Keratinocyte (primary cell): Measurements from ENCODE around the gene BAZ2B.

Experiments used
- EZH2 ChIP-seq: IDR thresholded peaks from one replicate; pipeline ENCODE4 v1.6.1; 2012; ENCODE audit warnings: inconsistent platforms, mild to moderate bottlenecking, low read length, moderate library complexity
- TF ChIP-seq, protein P1 (sequence below), 3 experiments: IDR thresholded peaks in 1 of 3; conservative IDR thresholded peaks in 1 of 3; optimal IDR thresholded peaks in 1 of 3; 2 replicates in 2 of 3; 3 replicates in 1 of 3; pipeline versions ENCODE3 to v1.5.1; 2011; ENCODE audit warnings: low read length in 3 of 3, mild to moderate bottlenecking in 3 of 3, moderate library complexity in 2 of 3, control low read depth in 1 of 3, inconsistent platforms in 1 of 3; ENCODE audit not compliant: insufficient read depth in 2 of 3; ENCODE audit errors: extremely low read depth in 1 of 3

DNA sequence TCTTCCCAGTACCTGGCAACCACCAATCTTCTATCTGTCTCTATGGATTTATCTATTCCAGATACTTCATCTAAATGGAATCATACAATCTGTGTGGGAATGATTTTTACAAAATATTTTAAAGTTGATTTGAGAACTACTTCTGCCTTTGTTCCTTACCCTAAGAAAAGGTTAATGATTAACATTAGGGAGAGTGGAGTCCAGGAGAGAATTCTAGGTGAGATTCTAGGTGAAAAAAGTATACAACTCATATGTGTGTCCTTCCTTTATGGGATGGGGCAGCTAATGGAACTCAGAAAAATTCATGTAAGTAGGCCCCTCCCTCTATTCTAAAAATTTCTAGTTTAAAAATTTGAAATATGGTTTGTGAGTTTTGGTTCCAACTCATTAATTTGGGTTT is 293.9 kb downstream of the BAZ2B start:
- TF ChIP-seq, protein P1, sequence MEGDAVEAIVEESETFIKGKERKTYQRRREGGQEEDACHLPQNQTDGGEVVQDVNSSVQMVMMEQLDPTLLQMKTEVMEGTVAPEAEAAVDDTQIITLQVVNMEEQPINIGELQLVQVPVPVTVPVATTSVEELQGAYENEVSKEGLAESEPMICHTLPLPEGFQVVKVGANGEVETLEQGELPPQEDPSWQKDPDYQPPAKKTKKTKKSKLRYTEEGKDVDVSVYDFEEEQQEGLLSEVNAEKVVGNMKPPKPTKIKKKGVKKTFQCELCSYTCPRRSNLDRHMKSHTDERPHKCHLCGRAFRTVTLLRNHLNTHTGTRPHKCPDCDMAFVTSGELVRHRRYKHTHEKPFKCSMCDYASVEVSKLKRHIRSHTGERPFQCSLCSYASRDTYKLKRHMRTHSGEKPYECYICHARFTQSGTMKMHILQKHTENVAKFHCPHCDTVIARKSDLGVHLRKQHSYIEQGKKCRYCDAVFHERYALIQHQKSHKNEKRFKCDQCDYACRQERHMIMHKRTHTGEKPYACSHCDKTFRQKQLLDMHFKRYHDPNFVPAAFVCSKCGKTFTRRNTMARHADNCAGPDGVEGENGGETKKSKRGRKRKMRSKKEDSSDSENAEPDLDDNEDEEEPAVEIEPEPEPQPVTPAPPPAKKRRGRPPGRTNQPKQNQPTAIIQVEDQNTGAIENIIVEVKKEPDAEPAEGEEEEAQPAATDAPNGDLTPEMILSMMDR (optimal IDR thresholded peaks at IDR 0.05 in 1 of 3, IDR thresholded peaks at IDR 0.05 in 1 of 3, conservative IDR thresholded peaks at IDR 0.05 in 1 of 3; ENCODE audit: extremely low read depth in 1 of 3, insufficient read depth in 2 of 3, low read length in 3 of 3): no peak
- TF ChIP-seq EZH2: no peak
